Stimulated activated CD8-positive, alpha-beta memory T cell treated with anti-CD3 and anti-CD28 coated beads, Interleukin-4, amount 100 ng/mL, for 1 hour (primary cell): Measurements from ENCODE around the gene LINC01488.

Source experiments
- DNase-seq, 2 donors: peaks; one replicate each; pipeline ENCODE4 v3.0.0-alpha.2; 2020; ENCODE audit warnings: low read depth in 2 of 2, low spot score in 1 of 2

Gene LINC01488

DNA sequence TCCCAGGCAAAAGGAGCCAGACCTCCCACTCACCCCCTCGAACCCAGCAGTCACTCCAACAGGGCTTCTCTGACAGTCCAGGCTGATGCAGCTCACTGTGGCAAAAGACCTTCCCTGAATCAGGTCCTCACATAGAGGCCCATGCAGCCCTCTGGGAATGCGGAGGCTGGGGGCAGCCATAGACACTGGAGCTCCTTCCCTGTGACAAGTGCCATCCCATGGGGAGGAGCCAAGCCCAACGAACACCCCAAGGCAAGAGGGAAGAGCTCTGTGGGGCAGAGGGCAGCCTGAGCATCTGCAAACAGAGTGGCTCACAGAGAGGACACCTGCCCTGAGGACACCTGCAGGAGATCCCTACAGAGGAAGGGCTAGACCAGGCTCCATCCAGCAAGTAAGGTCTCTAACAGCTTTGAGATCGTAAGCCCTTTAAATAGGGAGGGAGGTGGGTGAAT lies at the start of gene LINC01488:
LINC01488 (plus strand) TSS at position 271 of the 452 bp plus-strand sequence.
- no peak for DNase-seq

- DNase-seq, result no peak
Observed at GRCh38 chr11:69431893-69432738, 49.3 kb upstream of the LINC01488 start.

DNA sequence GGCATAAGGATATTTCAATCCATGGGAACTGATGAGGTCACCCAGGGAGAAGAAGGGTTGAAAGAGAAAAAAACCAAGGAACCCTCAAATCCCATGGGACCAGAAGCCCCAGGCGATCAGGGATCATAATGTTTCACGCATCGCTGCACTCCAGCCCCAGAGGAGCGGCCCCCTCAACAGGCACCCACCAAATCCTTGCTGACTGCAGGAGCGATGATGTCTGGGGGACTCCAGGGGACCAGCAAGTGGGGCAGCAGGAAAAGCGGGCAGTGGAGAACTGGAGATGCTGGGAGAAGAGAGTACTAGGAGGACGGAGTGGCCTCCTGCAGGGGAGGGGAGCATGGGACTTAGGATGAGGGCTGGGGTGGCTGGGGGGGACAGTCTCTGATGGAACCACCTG lies 47.7 kb upstream of the LINC01488 start:
- DNase-seq, result no peak

- DNase-seq, result no peak
Observed at GRCh38 chr11:69434471-69434931, 47.0 kb upstream of the LINC01488 start.

DNA sequence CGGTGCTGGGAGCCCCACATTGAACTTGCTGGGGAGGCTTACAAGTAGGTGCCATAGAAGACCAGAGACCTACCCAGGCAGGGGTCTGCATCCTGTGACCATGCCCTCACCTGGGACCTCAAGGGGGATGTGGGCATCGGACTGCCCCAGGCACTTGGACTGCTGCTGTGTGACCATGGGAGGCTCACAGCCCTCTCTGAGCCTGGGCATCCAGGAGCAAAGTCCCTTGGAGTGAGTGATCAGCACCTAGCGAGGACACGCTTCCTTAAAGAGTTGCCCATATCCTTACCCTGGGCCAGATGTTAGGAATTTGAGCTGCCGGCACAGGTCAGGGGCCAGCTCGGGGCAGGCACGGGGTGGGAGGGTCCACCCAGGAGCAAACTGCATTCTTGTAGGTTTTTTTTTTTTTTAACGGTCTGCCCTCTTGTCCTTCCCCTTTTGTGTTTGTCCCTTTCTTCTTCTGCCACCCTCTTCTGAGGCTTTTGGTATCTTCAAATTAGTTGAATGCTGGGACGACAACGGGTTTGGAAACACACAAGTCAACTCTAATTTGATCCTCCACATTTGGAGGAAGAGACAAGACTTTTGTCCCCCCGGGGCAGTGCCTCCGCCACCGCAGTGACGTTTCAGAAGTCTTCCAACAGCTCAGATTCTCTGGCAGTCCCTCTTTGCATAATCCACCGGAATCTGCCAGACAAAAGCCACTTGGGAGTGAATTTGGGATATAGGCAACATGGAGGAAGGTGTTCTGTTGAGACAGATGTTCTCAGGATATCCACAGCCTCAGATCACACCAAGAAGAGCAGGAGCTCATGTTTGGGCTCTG lies 46.1 kb upstream of the LINC01488 start:
- DNase-seq, result no peak

- DNase-seq, result no peak
Observed at GRCh38 chr11:69436041-69436982, 45.2 kb upstream of the LINC01488 start.

- no peak for DNase-seq
Observed at GRCh38 chr11:69437001-69437875, 44.2 kb upstream of the LINC01488 start.

GRCh38 chr11:69437876-69438205 lies 43.6 kb upstream of the LINC01488 start:
- DNase-seq, result no peak

DNA sequence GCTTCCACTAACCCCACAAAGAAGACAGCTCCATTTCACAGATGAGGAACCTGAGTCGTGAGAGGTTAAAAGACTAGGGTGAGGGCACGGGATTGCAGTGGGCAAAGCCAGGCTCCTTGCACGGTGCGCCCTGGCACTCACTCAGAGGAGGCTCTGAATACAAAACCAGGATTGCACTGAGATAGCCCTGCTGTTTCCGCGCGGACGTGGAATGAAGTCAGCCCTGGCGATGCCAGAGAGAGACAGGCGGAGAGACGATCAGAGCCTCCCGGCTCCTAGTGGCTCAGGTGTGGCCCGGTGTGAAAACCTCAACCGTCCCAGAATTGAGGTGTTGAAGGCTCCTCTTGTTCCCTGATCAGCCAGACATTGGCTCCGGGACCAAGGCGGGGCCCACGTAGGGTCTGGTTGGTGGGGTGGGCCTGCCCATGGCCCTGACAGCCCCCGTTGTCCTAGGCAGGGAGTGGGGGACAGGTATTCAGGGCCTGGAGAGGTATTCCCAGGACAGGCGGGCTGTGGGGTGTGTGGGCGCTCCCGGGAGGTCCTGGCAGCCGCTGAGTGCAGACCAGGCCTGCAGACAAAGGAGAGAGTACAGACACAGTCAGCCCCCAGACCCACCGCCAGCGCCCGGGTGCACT lies 43.1 kb upstream of the LINC01488 start:
- DNase-seq, result no peak

DNA sequence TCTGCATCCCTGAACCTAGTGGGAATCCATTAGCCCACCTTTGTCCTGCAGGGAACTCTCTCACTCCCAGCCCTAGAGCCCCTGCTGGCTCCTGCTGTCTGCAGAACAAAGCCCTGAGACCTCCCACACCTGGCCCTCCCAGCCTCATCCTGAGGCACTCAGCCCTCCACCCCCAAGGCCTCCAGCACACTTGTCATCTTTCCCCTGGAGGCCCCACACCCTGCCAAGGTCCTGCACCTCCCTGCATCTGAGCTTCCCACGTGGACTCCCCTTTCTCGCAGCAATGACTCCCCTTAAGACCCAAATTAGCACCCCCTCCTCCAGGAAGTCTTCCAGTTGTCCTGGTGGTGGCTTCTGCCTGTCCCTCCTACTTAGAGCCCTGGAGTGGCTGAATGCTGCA lies 42.3 kb upstream of the LINC01488 start:
- DNase-seq, result no peak

DNA sequence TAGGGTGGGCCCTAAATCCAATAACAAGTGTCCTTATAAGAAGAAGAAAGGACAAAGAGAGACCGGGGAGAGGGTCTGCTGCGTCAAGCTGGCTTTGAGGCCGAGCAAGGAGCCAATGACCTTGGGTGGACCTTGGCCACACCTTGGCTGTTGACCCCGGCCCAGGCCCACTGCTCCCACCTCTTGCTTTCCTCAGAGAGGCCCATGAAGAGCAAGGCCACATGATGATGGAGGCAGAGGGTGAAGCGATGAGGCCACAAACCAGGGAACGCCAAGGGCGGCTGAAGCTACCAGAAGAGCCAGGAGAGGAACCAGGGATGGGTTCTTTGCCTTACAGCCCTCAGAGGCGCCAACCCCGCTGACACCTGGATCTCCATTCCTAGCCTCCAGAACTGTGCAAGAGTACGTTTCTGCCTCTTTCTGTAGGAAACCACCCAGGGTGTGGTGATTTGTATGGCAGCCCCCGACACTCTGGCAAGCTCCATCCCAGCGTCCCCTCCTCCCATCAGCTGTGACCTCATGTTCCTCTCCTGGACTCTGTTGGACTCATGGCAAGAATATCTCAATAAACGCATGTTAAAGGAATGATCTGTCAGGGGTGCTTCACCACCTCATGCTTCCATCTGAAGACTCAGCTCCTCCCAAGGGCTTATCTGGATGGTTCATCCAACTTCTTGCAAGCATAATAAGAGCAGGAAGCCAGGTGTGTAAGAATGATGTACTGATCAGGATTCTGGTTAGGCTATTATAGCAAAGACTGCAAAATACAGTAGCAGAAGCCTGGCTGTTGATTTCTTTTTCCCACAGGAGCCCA lies 41.6 kb upstream of the LINC01488 start:
- no peak for DNase-seq

- no peak for DNase-seq
Observed at GRCh38 chr11:69440876-69441275, 40.6 kb upstream of the LINC01488 start.

DNA sequence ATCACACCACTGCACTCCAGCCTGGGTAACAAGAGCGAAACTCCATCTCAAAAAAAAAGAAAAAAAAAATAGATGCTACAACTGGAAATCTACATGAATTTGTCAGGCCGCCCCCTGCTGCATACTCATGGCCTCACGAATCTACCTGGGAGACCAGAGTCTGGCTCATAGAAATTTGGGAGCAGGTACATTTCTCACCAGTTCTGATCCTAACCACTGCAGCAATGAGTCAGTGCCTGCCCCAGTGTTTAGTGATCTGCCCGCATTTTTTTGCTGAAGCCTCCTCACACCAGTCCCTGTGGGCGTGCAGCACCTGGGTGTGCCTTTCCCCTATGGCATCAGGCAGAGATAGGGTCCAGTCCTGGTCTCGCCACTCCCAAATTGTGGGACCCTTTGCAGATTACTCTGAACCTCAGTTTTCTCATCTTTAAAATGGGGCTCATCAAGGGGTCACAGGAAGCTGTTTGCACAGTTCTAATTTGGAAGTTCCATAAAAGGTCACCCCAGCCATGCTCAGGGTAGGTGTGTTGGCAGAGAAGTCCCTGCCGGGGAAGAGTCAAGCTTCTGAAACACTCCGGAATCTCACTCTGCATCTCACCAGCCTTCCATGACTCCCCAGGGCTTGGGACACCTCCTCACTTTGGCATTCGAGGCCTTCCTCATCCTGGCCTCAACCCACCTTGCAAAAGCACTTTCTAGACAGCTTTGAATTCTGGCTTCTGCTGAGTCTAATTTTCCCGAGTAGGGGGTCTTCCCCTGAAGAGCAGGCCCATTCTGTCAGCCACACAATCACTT lies 39.3 kb upstream of the LINC01488 start:
- DNase-seq, result no peak

DNA sequence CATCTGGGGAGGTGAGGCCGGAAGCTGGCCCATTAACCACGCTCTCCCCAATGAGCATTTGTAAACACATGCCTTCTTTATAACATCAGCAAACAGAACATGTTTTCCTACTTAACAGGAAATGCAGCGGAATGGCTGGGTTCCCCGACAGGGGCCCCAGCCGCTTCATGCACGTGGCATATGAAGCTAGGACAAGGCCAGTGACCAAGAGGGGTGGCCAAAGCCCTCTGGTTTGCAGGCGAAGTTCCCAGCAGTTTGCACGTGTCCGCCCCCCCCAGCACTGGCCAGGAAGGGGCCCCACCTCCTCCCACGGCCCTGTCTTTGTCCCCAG lies 38.7 kb upstream of the LINC01488 start:
- no peak for DNase-seq

- DNase-seq, result peak; percentile 16 to 31
Observed at GRCh38 chr11:69443138-69443967, 38.1 kb upstream of the LINC01488 start.

DNA sequence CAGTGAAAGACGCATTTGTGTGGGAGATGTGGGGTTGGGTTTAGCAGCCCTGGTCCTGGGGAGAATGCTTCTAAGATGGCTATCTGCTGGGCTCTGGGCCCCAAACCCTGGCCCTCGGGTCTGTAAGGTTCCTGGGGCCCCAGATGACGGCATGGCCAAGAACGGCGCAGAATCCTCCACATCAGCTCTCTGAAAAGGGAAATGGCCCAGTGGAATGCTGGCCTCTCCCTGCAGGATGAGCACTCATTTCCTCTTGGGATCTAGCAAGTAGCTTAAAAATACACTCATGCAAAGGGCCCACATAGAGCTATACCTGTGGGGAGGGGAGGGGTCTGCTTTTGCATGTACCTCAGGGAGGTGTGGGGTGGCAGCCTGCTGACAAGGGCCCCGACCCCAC lies 37.5 kb upstream of the LINC01488 start:
- DNase-seq, result no peak
